ENCODE measurements around the gene ZNF791. TPM values are rescaled to one million over a fixed set of nuclear protein-coding genes. Genes with fewer than 3 reads are reported as not detected.

ZNF791 gene
- 21.5 TPM for total RNA-seq

DNA sequence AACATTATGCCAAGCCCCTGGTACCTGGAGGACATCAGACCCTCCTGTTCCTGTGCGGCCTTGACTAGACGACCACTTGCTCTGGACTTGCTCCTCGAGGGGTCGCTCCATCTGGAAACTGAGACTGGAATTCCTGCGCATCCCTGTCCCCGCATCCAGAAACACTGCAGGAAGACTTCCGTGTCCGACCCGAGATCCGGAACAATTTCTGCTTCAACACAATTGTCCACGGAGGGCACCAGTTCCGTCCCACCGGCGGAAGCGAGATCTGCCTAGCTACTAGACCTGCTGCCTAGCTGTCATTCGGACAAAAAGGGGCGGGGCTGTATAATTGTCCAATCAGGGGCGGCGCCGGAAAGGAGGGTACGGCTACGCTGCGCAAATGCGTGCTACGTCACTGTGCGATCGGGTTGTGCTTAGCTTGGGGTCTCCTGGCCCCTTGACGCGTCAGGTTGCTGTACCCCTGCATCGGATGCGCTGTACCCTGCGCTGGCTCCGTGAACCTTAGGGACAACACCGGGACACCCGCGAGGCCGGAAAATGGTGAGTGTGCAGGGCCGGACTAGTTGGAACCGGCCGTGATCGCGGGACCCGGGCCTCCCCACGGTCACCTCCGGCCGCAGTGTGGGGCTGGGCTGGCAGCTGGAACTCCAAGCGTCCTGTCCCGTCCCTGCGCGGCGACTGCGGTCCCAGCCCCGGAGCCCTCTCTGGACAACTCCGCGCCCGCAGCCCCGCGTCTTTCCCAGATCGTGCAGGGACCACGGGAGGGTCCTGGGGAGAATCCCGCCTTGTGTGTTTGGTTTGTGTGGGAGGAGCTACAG lies at the start of gene ZNF791, which contains the start of gene ZNF490:
Gene ZNF791 (plus strand): TSS at position 381 of the 821 bp plus-strand sequence. CDS start 160 bp downstream, at position 541.
Gene ZNF490 (minus strand): TSS at position 274 of the 821 bp plus-strand sequence. CDS start 133 bp downstream, at position 141.

DNA sequence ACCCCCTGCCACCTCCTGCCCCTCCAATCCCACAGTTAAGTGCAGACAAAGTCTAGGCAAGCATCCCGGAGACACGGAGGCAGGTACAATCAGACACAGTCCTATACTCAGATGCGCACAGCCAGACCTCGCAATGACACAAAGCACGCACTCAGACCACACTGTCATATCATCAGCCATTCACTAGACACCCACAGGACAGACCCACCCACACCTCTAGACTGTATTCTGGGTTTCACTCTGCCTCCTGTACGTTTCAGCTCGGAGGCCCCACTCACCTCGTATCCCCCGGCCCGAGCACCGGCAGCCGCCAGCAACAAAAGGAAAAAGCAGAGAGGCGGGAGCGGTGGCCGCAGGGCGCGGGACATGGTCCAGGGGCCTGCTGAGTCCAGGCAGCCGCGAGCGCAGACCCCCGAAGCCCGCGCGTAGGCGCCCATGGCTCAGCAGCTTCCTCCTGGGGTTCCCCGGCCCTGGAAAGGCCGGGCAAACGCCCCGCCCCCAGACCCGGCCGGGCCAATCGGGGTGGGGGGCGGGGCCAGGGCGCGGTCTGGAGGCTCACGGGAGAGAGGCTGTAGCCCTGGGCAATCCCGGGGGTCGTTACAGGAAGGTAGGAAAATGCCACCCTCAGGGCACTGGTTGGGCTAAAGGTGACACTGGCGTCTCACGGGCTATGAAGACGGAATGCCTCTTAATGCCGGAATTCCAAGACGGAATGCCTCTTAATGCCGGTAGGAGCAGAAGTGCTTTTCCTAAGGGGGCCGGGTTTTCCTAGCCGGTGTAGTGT lies 55.7 kb downstream of the ZNF791 start, which contains the start of the genes MAN2B1 and WDR83:
Gene MAN2B1 (minus strand): TSS at position 478 of the 784 bp plus-strand sequence. CDS start 41 bp downstream, at position 437.
Gene WDR83 (plus strand): TSS at position 543 of the 784 bp plus-strand sequence. CDS start 2,984 bp downstream, outside the sequence.

DNA sequence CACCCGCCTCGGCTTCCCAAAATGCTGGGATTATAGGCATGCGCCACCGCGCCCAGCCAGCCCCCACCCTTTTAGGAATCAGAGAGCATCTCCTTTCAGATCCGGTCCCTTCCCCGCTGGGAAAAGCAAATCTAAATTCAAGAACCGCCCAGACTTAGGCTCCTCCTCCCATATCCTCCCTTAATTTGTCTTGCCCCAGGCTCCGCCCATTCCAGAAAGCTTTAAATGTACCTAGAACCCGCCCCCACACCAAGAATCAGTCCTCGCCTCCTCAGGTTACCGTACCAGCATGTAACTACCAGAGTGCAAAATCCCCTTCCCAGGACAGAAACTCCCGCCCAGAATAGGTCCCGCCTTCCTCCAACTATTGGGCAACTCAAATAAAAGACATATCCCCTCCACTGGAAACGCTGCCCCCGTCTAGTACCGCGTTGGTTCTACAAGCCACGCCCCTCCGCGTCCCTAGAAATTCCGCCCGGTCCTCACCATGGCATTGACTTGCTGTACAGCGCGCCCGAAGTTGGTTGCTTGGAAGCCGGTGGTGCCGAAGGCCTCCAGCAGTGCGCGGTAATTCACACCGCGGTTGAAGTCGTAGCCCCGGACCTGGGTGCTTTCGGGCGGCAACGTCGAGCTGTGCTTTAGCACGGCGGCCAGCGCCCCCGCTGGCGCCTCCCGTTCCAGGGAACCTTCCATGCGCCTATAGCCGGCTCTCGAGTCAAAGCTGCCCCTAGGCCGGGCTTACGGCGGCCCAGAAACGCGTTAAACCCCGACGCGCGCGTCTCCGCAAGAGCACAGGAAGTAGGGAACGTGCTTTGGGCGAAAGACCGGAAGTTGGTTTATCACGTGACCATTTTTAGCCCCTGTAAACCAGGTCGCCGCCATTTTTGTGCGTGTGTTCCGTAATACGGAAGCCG lies 70.6 kb downstream of the ZNF791 start, which contains the start of gene DHPS:
Gene DHPS (minus strand): TSS at position 807 of the 914 bp plus-strand sequence. CDS start 114 bp downstream, at position 693.

Other genes starting within 250 kb of the ZNF791 start
- 8.1 TPM for gene ZNF442, start 245.2 kb upstream of the ZNF791 start, total RNA-seq
- 6.0 TPM for gene ZNF799, start 209.6 kb upstream of the ZNF791 start, total RNA-seq
- gene ZNF443, start 169.9 kb upstream of the ZNF791 start, total RNA-seq, result 8.6 TPM
- 13.7 TPM for gene ZNF709, start 126.1 kb upstream of the ZNF791 start, total RNA-seq
- gene ZNF564, start 59.4 kb upstream of the ZNF791 start, total RNA-seq, result 24.9 TPM
- 11.2 TPM for gene ZNF490, start 107 bp upstream of the ZNF791 start, total RNA-seq
- 52.4 TPM for gene MAN2B1, start 55.8 kb downstream of the ZNF791 start, total RNA-seq
- 12.7 TPM for gene WDR83, start 55.9 kb downstream of the ZNF791 start, total RNA-seq
- gene DHPS, start 71.0 kb downstream of the ZNF791 start, total RNA-seq, result 85.2 TPM
- gene GNG14, start 77.1 kb downstream of the ZNF791 start, total RNA-seq, result not detected
- gene FBXW9, start 85.7 kb downstream of the ZNF791 start, total RNA-seq, result 13.4 TPM
- 75.0 TPM for gene TNPO2, start 113.0 kb downstream of the ZNF791 start, total RNA-seq
- gene TRIR, start 123.8 kb downstream of the ZNF791 start, total RNA-seq, result 87.8 TPM
- 48.2 TPM for gene GET3, start 126.6 kb downstream of the ZNF791 start, total RNA-seq
- not detected for gene BEST2, start 140.9 kb downstream of the ZNF791 start, total RNA-seq
- 55.4 TPM for gene HOOK2, start 164.6 kb downstream of the ZNF791 start, total RNA-seq
- 219 TPM for gene JUNB, start 180.6 kb downstream of the ZNF791 start, total RNA-seq
- 324 TPM for gene PRDX2, start 190.9 kb downstream of the ZNF791 start, total RNA-seq
- not detected for gene THSD8, start 191.1 kb downstream of the ZNF791 start, total RNA-seq
- gene RNASEH2A, start 195.7 kb downstream of the ZNF791 start, total RNA-seq, result 14.4 TPM
- not detected for gene RTBDN, start 223.7 kb downstream of the ZNF791 start, total RNA-seq
- 1.1 TPM for gene MAST1, start 227.6 kb downstream of the ZNF791 start, total RNA-seq

Data from metanephros (tissue), 1 donor.